ENCODE results near the gene HYLS1.
"Not testable (repeated sequence)": the region's sequence is repeated elsewhere in the genome, so short reads cannot be mapped to it uniquely, and the experiment has no call there.

The HYLS1 gene, protein sequence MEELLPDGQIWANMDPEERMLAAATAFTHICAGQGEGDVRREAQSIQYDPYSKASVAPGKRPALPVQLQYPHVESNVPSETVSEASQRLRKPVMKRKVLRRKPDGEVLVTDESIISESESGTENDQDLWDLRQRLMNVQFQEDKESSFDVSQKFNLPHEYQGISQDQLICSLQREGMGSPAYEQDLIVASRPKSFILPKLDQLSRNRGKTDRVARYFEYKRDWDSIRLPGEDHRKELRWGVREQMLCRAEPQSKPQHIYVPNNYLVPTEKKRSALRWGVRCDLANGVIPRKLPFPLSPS

DNA sequence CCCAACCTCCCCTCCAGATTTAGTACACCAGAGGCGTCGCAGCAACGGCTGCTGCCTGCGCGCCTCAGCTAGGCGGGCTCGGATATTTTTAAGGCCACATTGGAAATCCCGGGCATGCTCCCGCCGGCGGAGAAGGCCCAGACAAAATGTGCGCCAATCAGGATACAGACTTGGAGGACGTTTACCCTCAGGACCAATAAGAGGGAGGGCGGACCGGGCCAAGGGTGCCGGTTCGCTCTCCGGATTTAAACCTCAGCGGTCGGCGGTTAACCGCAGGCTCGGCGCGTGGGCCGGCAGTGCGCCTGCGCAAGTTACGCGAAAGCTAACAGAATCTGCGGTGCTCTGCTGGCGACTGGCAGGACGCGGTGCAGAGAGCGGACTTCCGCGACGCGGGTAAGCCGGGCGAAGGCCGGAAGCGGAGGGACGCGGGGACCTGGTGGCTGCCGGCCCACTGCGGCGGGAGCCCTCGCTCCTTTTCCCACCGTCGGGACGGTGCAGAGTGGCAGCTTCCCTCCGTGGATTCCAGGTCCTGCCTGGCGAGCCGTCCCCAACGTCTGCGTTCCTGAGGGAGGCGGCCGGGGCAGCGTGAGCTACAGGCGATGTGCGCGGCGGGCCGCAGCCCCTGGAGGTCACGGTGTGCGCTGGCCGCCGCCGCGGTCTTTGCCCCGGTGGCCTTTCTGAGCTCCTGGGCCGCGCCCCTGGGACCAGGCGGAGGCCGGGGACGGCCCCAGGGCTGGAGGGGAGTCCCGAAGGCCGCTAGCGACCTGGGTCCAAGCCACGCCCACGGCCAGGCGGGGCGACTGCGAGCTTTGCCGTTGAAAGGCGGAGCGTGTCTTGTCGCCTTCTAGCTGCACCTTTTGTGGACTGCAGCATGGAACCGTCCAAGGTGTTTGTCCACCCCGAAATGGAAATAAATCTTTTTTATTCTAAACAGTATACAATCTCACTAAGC is at the start of gene HYLS1:
Gene HYLS1 (plus strand): TSS at position 296 of the 952 bp plus-strand sequence. CDS start 11,701 bp downstream, outside the sequence.
- peak; percentile 91 for FAIRE-seq

DNA sequence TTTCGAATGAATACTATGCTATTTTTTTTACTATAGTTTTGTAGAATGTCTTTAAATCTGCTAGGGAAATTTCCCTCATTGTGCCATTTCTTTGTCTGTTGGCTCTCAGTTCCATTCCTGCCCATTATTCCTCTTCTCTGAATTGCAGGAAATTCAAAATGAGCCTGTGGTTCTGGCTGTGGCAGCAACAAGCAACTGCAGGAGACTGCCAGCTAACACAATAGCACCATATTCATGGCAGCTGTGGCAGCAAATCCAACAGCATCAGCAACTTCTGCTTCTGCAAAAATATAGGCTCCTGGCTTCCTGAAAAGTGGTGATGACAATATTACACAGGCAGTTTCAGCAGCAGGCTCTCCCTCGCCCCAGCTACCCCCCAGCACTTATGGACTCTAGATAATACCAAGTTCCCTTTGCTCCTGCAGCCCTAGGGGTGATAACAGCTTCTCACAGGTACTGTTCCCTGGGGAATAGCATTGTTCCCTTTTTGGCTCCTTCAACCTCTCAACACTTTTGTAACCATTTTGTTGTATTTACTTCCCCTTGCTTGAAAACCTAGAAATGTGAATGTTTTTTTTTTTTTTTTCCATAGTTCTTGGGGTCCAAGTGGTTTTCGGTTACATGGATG is 45.0 kb upstream of the HYLS1 start:
- FAIRE-seq: no peak

DNA sequence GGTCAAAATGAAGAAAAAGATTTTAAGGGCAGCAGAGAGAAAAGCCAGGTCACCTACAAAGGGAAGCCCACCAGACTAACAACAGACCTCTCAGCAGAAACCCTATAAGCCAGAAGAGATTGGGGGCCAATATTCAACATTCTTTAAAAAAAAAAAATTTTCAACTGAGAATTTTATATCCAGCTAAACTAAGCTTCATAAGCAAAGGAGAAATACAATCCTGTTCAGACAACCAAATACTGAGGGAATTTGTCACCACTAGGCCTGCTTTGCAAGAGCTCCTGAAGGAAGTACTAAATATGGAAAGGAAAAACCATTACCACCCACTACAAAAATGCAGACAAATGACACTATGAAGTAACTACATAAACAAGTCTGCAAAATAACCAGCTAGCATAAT is 41.3 kb upstream of the HYLS1 start:
- no peak for FAIRE-seq

DNA sequence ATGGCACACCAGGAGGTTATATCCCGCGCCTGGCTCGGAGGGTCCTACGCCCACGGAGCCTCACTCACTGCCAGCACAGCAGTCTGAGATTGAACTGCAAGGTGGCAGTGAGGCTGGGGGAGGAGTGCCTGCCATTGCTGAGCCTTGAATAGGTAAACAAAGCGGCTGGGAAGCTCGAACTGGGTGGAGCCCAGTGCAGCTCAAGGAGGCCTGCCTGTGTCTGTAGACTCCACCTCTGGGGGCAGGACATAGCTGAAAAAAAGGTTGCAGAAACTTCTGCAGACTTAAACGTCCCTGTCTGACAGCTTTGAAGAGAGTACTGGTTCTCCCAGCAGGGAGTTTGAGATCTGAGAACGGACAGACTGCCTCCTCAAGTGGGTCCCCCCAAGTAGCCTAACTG is 29.8 kb upstream of the HYLS1 start:
- FAIRE-seq: not testable (repeated sequence)

DNA sequence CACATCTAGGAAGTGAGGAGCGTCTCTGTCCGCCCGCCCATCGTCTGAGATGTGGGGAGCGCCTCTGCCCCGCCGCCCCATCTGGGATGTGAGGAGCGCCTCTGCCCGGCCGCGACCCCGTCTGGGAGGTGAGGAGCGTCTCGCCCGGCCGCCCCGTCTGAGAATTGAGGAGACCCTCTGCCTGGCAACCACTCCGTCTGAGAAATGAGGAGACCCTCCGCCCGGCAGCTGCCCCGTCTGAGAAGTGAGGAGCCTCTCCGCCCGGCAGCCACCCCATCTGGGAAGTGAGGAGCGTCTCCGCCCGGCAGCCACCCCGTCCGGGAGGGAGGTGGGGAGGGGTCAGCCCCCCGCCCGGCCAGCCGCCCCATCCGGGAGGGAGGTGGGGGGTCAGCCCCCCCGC is 24.7 kb upstream of the HYLS1 start:
- not testable (repeated sequence) for FAIRE-seq

DNA sequence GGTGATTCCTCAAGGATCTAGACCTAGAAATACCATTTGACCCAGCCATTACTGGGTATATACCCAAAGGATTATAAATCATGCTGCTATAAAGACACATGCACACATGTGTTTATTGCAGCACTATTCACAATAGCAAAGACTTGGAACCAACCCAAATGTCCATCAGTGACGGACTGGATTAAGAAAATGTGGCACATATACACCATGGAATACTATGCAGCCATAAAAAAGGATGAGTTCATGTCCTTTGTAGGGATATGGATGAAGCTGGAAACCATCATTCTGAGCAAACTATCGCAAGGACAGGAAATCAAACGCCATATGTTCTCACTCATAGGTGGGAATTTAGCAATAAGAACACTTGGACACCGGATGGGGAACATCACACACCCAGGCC is 22.1 kb upstream of the HYLS1 start:
- not testable (repeated sequence) for FAIRE-seq

DNA sequence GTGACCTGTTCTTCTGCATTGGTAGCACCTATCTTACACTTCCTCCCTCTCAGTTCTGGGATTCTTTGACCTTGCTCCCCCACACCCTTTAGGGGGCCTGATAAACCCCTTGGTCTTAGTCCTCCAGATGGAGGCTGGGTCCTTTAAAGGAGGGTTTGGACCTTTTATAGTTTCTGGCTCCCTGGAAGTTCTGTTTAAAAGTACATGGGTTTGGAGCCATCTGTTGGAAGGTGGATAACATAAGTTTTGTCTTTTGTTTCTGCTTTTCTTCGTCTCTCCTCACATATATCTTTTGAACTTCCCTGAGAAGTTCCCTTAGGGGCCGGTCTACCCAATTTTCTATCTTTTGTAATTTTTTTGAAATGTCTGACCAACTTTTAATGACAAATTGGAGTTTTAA is 17.9 kb upstream of the HYLS1 start:
- FAIRE-seq: no peak

DNA sequence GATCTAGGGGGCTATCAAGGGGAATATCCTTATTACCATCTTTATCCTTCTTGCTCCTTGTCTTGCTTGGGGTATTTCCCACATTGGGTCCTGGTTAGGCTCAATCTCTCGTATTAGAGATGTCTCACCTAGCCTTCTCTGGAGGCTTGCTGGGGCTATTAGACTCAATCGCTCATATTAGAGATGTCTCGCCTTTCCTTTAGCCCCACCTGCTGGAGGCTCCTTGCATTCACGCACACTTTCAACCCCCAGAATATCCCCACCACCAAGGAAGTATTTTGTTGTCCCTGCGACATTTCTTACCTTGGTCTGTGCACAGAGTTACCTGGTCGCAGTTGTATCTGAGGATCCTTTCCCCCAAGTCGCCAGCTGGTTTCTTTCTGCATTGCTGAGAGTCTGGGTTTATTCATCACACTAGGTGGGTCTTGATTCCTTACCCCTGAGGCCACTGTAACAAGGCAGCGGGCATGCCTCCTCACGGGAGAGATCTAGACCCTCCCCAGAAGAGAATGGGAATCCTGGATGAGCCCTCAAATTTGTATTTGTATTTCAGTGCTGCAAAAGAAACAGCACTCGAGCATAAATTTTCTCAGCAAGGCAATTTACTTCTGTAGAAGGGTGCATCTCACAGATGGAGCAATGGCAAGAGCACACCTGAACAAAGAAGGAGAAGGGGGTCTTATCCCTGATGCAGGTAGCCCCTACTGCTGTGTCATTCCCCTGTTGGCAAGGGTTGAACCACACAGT is 15.9 kb upstream of the HYLS1 start:
- FAIRE-seq: no peak

DNA sequence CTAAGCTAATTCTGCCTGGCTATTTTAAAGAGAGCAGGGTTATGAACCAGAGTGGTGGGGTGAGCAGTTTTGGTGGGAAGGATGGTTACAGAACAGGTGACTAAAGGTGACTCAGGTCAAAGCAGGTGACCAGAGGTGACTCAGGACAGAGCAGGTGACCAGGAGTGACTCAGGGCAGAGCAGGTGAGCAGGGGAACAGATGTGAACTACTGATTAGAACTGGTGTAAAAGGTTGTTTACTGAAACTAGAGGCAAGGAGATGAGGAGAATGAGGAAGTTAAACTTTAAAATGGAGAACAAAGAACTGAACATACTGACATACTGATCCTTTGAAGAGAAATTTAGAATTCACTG is 15.4 kb upstream of the HYLS1 start:
- no peak for FAIRE-seq

DNA sequence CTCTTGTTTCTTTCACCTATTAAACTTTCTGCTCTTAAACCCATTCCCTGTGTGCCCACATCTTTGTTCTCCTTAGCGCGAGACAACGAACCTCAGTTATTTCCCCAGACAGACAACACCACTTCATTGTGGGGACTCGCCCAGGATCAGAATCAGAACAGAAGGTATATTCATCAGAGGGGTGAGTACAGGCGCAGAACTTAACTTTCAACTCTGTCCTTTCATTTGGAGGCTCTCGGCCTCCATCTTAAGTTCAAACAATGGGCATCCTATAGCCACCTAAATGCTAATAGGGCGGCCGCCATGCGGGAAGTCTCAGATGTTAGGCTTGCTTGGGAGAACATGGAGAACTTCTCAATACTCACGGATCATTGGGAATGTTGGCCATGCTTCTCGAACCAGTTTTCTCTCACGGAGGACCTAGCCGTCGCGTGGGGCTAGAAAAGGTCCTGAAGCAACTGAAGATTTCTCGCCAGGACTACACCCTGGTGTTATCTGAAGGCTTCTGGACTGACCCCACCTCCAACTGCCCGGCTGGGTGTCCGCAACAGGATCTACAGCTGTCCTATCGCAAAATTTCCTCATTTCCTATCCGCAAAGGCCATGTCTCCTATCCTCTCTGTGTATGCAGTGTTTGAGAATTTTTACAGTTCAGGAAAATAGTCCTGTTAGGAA is 13.4 kb upstream of the HYLS1 start:
- FAIRE-seq: no peak

DNA sequence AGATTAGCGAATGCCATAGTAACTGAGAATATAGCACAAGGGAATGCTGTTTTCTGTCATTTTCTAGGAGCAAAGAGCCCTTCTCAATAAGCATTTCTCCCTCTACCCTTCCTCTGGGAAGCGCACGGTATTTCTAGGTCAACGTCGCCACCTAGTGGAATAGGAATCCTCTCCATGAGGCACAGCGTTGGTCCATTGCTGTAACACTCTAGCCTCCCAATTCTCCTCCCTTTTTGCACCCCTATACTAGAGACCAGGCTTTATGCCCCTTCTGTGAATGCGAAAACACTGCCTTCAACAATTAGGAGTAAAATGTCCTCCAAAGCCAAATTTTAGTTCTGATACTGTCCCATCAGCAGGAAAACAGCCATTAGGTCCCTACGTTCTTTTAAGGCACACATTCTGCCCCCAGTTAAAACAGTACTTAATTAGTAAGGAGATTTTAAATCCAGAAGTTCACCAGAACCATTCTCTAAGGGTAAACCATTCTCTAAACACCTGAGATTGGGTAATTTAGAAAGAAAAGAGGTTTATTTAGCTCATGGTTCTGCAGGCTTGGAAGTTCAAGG is 12.8 kb upstream of the HYLS1 start:
- no peak for FAIRE-seq

DNA sequence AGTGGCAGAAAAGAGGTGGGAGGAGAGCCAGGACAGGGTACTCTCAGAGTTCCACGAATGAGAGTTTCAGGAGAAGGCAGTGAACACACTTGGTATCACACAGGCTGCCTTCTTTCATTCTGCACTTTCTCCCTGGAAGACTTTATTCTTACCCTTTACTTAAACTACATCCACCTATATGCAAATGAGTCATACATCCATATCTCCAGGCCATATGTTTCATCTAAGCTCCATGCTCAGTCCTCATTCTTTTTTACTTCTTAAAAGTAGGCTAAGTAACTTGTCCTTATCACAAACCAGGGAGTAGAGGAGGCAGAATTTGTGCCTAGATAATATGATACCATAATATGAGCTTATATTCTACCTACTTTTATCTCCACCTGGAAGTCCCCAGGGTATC is 6.2 kb upstream of the HYLS1 start:
- no peak for FAIRE-seq

DNA sequence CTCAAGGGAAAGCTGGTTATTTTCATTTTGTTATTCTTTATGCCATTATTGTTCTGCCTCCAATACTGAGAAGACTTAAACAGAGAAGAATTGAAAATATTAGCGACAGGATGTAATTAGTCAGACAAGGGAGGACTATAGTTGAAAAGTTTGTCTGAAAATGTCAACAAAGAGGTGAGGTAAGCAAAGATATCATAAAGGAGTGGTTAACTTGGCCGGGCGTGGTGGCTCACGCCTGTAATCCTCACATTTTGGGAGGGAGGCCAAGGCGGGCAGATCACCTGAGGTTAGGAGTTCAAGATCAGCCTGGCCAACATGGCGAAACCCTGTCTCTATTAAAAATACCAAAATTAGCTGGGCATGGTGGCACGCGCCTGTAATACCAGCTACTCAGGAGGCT is 4.1 kb upstream of the HYLS1 start:
- FAIRE-seq: no peak

DNA sequence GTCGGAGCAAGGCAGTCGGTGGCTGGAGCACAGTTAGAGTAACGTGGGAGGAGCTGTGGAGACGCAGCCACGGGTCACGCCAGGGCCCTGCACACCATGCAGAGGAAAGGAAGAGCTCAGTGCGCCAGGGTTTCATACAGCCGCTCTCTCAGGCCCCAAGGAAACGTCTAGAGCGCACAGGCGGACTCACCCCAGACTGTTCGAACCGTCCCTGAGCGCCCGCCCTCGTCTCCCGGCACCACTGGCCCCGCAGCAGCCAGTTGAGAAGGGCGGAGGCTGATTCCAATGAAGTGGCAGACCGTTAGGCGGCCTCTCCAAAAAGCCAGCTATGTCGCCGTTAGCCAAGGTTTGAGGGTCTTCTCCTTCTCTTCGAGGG is 483 bp upstream of the HYLS1 start:
- no peak for FAIRE-seq

DNA sequence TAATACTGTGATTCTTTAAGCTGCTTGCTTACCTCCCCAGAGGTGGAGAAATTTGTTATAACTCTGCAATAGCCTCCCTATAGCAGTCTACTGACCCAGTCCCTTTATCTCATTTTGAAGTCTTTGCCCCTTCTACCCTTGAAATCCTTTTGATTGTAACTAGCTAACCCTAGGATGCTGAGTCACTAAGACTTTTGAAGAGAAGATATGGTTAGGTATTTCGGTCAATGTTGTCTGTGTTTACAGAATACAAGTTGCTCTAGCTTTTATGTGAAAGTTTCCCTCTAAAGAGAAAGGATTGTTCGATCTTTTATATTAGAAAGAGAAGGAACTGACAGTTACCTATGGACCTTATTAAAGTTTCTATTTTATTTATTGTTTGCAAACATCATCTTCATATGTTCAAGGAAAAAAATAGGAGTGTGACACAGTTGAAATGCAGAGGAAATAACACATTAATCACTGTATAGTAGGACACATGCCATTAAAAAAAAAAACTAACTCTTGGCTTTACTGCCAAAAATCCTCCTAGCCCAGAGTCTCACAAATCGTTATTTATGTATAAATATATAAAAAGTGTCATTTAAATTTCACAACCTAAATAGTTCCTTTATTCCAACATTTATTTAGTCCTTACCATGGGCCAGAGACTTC is 3.1 kb downstream of the HYLS1 start:
- no peak for FAIRE-seq

DNA sequence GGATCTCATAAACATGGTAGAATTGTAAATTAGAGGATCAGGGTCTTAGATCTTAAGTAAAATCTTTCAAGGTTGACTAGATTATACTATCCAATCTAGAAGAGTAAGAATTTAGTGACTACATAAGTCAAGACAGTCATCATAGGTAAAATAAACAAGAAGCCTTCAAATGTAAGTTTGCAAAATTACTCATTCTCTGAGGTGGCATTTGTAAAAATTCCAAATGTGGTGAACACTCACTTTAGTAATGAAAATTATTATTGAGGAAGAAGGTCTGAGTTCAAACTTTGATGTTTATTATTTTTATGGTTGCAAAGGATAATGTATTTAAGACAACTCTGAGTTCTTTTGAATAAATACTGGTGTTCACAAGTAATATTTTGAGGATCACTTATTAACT is 4.6 kb downstream of the HYLS1 start:
- no peak for FAIRE-seq

DNA sequence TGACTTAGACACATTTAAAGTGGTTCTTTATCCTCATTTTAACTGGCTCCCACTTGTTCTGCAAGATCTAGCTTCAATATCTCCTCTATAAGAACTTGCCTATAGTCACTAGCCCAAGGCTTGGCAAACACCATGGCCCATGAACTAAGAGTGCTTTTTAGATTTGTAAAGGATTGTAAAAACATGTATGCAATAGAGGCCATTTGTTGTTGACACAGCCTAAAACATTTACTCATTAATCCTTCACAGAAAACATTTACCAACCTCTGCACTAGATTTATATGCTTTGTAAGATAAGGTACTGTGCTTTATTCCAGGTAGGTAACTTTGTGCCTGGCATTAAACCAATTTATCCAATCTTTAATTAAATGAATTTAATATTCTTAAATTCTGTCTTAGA is 5.5 kb downstream of the HYLS1 start:
- no peak for FAIRE-seq

DNA sequence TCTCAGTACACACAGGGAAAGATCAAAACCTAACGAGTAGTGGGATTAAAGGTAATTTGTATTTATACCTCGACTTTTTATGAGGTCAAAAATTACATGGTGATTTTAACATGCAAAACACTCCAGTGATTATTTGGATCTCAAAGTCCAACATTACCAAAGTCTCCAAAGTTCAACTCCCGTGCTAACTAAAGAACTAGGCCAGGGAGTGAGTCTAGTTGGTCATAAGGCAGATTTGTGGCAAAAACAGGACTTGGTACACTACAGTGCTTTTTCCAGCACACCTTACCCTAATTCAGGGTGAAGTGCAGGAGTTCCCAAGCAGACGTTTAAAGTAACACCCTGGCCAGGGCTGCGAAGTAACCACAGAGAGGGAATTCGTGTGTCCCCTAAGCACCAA is 14.4 kb downstream of the HYLS1 start:
- no peak for FAIRE-seq

DNA sequence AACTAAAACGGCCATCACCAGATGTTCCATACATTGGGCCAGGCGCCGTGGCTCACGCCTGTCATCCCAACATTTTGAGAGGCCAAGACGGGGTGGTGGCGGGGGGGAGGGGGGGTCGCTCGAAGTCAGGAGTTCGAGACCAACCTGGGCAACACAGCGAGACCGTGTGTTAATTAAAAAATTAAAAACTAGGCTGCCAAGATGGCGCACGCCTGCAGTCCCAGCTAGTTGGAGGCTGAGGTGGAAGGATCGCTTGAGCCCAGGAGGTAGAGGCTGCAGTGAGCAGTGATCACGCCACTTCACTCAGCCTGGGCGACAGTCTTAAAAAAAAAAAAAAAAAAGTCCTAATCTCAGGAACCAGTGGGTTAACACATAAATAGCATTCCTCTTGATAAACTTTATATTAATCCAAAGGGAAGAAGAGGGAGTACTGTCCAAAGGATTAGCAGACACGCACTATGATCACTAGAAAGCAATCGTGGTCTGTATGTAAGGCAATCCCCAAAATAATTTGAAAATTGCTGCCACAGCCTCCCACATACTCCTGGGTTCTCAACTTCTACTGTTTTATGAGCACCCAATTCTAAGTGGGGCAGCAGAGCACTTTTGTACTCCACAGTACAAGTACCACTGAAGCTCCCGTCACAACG is 14.9 kb downstream of the HYLS1 start:
- no peak for FAIRE-seq

DNA sequence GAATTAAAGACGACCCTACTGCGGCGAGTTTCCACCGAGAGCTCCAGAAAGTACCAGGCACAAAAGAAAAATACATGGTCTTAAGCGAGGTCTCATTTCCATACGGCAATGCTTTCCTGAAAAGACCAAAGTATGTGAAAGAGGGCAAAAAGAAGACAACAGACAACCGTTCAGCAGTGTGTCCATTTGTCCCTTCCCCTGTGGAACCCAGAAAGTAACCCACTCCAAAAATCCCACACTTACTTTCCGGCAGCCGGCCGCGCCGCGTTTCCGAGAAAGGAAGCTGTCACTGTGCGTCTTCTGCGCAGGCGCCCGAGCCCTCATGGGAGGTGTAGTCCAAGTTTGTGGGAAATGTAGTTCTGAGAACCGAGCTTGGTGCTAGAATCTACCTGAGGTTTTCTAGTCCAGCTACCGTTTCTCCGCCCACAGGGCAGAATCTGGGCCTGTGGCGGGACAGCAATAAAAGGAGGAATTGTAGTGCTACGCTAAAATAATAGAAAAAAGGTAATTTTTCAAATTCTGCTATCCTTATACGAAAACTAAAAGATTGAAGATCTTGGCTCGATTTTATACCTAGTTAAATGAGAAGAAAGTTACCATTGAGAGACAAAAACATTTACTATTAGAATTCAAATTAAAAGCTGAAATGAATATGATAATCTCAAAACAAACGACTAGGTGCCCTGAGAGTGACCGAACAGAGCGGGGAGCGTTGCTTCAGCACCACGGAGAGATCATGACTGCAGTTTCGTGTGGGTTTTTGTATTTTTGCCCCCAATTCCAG is 15.7 kb downstream of the HYLS1 start, which contains the start of gene PUS3:
Gene PUS3 (minus strand): TSS at position 280 of the 784 bp plus-strand sequence. CDS start 6,922 bp downstream, outside the sequence.
- peak; percentile 29 for FAIRE-seq
